ENCODE data around the gene PGC.
"Not testable (repeated sequence)": the region's sequence is repeated elsewhere in the genome, so short reads cannot be mapped to it uniquely, and the experiment has no call there.

Gene PGC

GRCh38 chr6:41774841-41775240, 27.6 kb upstream of the PGC start:
- no peak for DNase-seq

- no peak for DNase-seq
These were observed 24.1 kb upstream of the PGC start for GRCh38 chr6:41771058-41771983.

- DNase-seq: no peak
These were observed 23.3 kb upstream of the PGC start for GRCh38 chr6:41770381-41771057.

- no peak for DNase-seq
These were observed 22.2 kb upstream of the PGC start for GRCh38 chr6:41769376-41769775.

GRCh38 chr6:41768545-41769308, 21.5 kb upstream of the PGC start:
- DNase-seq: no peak

- no peak for DNase-seq
These were observed 20.1 kb upstream of the PGC start for GRCh38 chr6:41767112-41767833.

GRCh38 chr6:41766043-41766664, 19.0 kb upstream of the PGC start:
- DNase-seq: not testable (repeated sequence)

GRCh38 chr6:41763470-41763869, 16.3 kb upstream of the PGC start:
- no peak for DNase-seq

- no peak for DNase-seq
These were observed 12.8 kb upstream of the PGC start for GRCh38 chr6:41759905-41760579.

GRCh38 chr6:41759106-41759904, 12.1 kb upstream of the PGC start:
- no peak for DNase-seq

- no peak for DNase-seq
These were observed 11.4 kb upstream of the PGC start for GRCh38 chr6:41758641-41759035.

- no peak for DNase-seq
These were observed 10.9 kb upstream of the PGC start for GRCh38 chr6:41757931-41758640.

- DNase-seq: no peak
These were observed 10.1 kb upstream of the PGC start for GRCh38 chr6:41757271-41757670.

- no peak for DNase-seq
These were observed 9.2 kb upstream of the PGC start for GRCh38 chr6:41756354-41756753.

- DNase-seq: no peak
These were observed 8.7 kb upstream of the PGC start for GRCh38 chr6:41755895-41756294.

GRCh38 chr6:41750374-41750773, 3.2 kb upstream of the PGC start:
- no peak for DNase-seq

- DNase-seq: no peak
These were observed 1.3 kb upstream of the PGC start for GRCh38 chr6:41748542-41748941.

GRCh38 chr6:41748102-41748477, 893 bp upstream of the PGC start:
- DNase-seq: no peak

- no peak for DNase-seq
These were observed 1.1 kb downstream of the PGC start for GRCh38 chr6:41746107-41746506.

- no peak for DNase-seq
These were observed 2.9 kb downstream of the PGC start for GRCh38 chr6:41744236-41744787.

Data from CD4-positive, alpha-beta T cell treated with Interleukin-6 for 4 hours (primary cell).